Measurements from ENCODE around the gene AKR1C4.
"Not testable (repeated sequence)": the region's sequence is repeated elsewhere in the genome, so short reads cannot be mapped to it uniquely, and the experiment has no call there.

The AKR1C4 gene

DNA sequence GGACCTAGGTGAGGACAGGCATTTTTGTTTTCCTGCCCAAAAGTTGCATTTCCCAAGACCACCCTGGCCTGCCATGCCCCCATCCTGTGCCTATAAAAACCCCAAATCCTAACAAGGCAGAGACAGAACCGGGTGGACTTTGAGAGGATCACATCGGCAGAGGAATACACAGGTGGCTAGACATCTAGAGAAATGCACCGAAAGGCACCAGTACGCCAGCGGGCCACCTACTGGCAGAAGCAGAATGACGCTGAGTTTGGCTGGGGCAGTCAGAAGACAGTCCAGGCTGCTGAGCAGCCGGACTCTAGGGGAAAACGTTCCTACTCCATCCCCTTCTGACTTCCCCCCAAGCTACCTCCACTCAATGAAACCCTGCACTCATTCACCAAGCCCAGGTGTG lies 2.8 kb downstream of the AKR1C4 start:
- in situ Hi-C loops (cut with MboI; ENCODE audit: low sequenced_read_pairs) = no loop called here

DNA sequence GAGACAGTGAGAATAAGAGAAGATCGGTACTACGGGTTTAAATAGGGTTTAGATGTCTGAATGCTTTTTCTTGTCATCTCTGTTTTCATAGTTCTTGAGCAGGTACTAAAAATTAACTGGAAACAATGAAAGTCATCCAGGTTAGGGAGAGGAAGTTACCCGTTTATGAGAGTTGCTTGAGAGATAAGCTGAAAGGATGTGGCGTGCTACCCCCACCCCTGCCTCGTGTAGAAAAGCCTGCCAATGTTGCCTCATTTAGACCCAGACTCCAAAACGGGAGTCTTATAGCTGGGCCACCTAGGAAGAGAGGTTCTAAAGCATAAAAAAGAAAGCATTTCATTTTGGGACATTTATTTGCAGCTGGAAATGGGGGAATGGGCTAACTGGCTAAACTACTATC lies 10.2 kb downstream of the AKR1C4 start:
- in situ Hi-C loops (cut with MboI; ENCODE audit: low sequenced_read_pairs) = no loop called here

DNA sequence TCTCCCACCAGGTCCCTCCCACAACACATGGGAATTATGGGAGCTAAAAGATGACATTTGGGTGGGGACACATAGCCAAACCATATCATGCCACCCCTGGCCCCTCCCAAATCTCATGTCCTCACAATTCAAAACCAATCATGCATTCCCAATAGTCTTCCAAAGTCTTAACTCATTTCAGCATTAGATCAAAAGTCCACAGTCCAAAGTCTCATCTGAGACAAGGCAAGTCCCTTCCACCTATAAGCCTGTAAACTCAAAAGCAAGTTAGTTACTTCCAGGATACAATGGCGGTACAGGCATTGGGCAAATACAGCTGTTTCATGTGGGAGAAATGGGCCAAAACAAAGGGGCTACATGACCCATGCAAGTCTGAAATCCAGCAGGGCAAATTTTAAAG lies 13.1 kb downstream of the AKR1C4 start:
- in situ Hi-C loops (cut with MboI; ENCODE audit: low sequenced_read_pairs) = not testable (repeated sequence)

DNA sequence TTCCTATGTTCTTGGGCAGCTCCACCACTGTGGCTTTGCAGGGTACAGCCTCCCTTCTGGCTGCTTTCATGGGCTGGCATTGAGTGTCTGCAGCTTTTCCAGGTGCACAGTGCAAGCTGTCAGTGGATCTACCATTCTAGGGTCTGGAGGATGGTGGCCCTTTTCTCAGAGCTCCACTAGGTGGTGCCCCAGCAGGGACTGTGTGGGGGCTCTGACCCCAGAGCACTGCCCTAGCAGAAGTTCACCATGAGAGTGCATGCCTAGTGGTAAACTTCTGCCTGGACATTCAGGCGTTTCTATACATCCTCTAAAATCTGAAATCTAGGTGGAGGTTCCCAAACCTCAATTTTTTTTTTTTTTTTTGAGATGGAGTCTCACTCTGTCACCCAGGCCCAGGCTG lies 13.6 kb downstream of the AKR1C4 start:
- in situ Hi-C loops (cut with MboI; ENCODE audit: low sequenced_read_pairs) = not testable (repeated sequence)

DNA sequence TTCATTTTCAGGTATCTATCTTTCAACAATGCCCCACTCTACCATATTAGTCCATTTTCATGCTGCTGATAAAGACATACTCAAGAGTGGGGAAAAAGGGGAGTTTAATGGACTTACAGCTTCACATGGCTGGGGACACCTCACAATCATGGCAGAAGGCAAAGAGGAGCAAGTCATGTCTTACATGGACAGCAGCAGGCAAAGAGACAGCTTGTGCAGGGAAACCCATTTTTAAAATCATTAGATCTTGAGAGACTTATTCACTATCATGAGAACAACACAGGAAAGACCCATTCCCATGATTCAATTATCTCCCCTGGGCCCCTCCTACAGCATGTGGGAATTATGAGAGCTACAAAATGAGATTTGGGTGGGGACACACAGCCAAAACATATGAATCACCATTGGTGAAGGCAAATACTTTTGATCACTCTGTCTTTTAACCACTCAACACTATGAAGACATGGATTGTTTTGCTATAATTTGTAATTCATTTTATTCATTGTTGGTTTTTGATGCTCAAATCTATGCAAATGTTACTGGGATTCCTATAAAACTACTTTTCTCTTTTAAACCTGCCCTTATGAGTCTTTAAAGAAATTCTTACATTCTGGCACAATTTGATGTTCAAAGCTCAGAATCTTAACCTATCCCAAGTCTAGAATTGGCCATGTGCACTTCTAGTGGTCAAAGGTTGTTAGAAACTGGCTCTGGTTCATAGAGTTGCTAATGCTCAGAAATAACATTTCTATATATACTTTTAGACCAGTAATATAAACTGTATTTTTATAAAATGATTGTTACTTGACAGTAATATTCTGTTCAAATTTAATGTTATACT lies 15.3 kb downstream of the AKR1C4 start:
- in situ Hi-C loops (cut with MboI; ENCODE audit: low sequenced_read_pairs) = no loop called here

DNA sequence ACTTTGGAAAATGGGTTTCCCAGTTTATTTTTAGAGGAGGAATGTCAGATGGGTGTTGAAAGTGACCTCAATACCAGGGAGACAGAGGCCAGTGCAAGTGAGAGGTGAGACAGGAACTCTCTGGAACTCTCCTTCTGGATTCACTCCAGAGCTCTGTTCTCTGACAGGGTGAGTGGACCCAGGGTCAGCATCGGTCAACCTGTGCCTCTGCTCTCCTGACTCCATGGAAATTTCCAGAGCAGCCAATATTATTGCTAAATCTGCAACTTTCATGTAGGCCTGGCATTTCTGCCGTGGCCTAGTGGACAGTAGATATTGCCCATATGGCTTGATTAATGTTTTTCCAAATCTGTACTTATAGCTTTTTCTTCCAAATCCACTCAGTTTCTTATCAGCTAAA lies 20.2 kb downstream of the AKR1C4 start:
- in situ Hi-C loops (cut with MboI; ENCODE audit: low sequenced_read_pairs) = no loop called here

DNA sequence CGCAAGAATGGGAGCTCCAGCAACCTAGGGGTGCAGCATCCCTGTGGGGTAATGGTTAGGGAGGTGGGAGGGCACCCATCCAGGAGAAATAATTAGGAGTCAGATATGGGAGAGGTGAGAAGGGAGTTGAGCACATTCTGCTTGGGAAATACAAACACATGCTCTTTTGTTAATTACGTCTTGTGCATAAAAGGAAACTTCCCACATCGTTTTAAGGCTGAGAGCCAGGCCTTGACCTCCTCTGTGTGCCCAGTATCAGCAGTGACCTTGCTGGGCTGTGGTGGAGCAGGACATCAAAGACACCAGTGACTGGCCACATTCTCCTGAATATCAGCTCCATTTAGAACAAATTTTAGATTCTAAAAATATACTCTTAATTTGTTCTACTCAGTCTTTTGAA lies 22.6 kb downstream of the AKR1C4 start:
- in situ Hi-C loops (cut with MboI; ENCODE audit: low sequenced_read_pairs) = no loop called here

DNA sequence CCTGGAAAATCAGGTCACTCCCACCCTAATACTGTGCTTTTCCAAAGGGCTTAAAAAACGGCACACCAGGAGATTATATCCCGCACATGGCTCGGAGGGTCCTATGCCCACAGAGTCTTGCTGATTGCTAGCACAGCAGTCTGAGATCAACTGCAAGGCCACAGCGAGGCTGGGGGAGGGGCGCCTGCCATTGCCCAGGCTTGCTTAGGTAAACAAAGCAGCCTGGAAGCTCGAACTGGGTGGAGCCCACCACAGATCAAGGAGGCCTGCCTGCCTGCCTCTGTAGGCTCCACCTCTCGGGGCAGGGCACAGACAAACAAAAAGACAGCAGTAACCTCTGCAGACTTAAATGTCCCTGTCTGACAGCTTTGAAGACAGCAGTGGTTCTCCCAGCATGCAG lies 26.3 kb downstream of the AKR1C4 start:
- in situ Hi-C loops (cut with MboI; ENCODE audit: low sequenced_read_pairs) = not testable (repeated sequence)

DNA sequence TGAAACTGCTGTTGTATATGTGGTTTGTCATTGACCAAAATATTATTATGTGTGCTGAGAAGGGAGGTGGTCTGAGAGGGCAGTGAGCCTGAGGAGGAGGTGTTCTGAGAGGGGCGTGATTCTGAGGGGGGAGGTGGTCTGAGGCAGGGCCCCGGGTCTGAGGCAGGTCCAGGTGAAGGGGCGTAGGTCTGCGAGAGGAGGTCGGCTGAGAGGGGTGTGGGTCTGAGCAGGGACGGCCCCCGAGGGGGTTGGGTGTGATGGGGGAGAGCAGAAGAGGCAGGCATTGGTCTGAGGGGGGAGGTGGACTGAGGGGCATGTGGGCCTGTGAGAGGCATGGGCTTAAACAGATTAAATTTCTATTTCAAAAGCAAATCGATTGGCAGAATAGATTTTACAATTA lies 32.4 kb downstream of the AKR1C4 start:
- in situ Hi-C loops (cut with MboI; ENCODE audit: low sequenced_read_pairs) = no loop called here

DNA sequence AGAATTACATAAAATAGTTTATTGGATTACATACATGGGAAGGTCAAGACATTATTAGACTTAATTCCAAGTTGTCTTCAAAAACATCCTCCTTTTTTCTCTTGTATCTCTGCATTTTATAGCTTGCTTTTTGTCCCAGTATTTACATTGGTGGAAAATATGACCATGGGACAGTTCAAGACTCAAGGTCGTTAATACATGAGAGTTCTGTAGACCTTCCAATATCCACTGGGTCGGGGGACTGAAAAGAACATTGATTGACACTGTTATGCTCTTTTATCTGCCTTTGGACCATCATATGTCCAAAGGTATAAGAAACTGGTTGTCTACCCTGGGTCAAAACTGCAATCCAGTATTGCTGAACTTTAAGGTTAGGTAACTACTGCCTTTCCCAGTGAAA lies 36.7 kb downstream of the AKR1C4 start:
- in situ Hi-C loops (cut with MboI; ENCODE audit: low sequenced_read_pairs) = no loop called here

DNA sequence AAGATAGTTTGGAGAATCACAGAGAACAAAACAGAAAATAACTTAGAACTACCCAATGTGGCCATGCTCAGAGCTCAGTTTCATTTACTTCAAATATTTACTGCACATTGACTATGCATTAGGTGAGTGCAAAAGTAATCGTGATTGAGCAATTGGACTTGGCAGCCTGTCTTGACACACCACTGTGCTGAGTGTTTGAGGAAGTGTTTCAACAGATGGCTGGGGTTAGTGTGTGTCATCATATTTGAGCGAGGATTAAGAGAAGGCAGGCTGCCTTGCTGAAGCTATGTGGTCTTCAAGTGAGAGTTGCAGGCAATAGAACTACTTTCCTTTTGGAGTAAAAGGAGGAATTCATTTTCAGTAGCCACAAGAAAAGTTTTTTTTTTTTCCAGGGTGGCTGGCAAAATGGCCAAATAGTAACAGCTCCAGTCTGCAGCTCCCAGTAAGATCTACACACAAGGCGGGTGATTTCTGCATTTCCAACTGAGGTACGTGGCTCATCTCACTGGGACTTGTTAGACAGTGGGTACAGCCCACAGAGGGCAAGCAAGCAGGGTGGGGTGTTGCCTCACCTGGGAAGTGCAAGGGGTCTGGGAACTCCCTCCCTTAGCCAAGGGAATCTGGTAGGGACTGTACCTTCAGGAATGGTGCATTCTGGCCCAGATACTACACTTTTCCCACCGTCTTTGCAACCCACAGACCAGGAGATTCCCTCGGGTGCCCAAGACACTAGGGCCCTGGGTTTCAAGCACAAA lies 37.6 kb downstream of the AKR1C4 start:
- in situ Hi-C loops (cut with MboI; ENCODE audit: low sequenced_read_pairs) = no loop called here

DNA sequence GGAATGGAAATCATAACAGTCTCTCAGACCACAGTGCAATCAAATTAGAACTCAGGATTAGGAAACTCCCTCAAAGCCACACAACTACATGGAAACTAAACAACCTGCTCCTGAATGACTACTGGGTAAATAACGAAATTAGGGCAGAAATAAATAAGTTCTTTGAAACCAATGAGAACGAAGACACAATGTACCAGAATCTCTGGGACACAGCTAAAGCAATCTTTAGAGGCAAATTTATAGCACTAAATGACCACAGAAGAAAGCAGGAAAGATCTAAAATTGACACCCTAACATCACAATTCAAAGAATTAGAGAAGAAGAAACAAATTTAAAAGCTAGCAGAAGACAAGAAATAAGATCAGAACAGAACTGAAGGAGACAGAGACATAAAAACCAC lies 40.9 kb downstream of the AKR1C4 start:
- in situ Hi-C loops (cut with MboI; ENCODE audit: low sequenced_read_pairs) = not testable (repeated sequence)

DNA sequence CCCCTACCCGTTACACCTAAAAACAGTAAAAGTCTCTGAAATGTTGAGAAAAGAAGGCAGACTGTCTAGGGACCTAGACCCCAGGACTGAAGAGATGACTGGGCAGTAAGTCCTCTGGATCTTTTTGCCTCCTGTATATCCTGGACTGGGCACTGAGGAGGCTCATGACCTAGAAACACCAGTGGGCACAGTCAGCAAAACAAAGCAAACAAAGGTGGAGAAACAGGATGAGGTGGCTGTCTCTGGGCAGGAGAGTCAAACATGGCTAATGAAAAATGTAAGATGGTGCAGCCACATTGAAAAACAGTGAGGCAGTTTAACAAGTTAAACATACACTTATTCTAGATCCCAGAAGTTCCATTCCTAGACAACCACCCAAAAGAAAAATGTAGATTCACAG lies 45.9 kb downstream of the AKR1C4 start:
- in situ Hi-C loops (cut with MboI; ENCODE audit: low sequenced_read_pairs) = no loop called here

DNA sequence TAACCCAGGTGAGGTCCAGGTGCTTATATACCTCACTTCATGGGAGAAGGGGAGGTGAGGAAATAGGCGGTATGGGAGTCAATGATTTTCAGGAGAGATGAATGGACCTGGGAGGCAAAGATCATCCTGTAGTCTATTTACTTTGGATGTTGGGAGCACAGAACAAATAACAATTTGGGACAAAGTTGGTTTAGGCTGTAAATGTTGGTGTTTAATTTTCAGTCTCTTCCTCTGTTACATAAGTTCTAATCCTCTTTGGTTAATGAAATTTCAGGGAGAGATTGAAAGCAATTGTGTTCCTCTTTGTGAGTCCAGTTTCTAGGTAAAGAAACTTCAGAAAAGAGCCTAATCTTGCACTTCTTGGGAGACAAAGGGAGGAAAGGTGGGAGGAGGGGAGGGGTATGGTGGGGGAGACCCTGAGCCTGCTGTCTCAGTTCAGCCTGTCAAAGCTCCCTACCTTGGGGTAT lies 46.9 kb downstream of the AKR1C4 start:
- in situ Hi-C loops (cut with MboI; ENCODE audit: low sequenced_read_pairs) = no loop called here

DNA sequence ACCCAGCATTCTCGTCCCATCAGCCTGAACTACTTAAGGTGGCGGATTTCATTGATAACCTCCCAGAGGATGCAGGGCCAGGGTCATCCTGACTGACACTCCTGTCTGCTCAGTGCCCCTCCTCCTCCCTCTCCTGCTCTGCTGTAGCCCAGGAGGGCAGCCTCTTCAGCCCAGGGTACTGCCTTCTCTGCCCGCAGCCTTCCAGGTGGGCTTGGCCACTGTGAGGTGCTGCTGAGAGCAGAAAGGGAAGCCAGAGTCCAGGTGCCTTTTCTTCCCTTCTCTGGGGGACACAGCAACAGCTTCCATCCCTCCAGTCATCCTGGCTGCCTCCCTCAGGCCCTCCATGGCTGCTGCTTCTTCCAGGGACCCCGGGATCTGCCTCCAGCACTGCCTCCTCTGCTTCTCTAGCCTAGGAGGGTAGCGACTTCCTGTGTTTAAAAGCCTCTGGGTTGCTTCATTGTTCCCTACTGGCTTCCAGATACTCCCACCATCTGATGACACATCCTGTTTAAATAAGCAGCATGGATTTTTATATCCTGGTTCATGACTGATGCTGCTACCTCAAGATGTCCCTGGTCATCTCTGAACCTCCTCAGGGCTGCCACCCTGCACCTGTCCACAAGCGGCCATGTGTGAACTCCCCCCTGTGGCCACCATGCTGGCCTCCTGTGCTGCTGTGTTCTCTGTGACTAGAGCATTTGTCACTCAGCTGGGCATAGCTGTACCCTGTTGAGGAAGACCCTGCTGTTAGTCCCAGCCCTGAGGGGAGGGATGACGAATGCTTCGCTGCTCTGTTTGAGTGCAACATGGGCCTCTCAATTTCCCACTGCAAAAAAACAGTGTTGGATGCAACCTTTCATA lies 55.8 kb downstream of the AKR1C4 start:
- in situ Hi-C loops (cut with MboI; ENCODE audit: low sequenced_read_pairs) = no loop called here

DNA sequence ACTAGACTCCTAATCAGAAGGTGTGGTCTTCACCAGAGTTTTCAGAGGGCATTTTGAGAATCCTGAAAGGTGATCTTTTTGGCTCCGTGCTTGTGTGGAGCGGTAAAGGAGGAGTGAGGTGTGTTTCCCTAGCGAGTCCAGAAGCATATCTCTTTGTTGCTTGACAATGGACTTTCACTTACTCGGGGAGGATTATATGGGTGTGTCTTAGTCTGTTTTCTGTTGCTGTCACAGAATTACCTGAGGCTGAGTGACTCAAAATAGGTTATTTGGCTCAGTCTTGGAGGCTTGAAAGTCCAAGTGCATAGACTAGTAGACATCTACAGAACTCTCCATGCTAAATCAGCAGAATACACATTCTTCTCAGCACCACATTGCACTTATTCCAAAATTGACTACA lies 57.9 kb downstream of the AKR1C4 start:
- in situ Hi-C loops (cut with MboI; ENCODE audit: low sequenced_read_pairs) = no loop called here

DNA sequence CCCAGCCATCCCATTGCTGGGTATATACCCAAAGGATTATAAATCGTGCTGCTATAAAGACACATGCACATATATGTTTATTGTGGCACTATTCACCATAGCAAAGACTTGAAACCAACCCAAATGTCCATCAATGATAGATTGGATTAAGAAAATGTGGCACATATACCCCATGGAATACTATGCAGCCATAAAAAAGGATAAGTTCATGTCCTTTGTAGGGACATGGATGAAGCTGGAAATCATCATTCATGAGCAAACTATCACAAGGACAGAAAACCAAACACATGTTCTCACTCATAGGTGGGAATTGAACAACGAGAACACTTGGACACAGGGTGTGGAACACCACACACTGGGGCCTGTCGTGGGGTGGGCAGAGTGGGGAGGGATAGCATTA lies 61.1 kb downstream of the AKR1C4 start:
- in situ Hi-C loops (cut with MboI; ENCODE audit: low sequenced_read_pairs) = not testable (repeated sequence)

DNA sequence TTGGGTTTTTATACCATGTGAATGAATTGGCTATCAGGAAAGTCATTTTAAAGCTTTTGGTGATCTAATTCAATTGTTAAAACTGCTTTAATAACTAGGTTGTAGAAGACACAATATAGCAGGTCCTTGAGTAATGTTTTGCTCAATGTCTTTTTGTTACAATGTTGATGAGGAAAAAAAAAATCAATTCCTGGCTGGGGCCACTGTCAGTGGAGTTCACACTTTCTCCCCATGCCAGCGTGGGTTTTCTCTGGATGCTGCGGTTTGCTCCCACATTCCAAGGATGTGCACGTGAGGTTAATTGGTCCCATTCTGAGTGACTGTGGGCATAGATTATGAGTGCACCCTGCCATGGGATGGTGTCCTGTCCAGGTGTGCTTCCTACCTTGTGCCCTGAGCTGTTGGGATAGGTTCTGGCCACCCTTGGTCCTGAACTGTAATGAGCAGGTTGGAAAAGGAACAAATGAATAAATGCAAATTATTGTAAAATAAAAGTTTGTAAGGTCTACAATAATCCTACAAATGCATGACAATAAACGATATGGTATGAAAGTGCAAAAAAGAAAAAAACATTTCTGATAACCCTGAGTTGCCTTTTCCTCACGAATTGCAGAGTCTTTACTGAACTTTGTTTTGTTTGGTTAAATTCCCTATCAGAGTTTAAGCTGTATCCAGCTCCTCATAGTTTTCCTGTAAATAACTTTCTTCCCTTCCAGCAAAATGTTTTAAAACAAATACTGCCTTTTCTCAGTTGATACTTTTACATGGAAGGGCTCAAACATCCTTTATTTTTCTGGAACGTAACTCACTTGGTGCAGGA lies 62.7 kb downstream of the AKR1C4 start:
- in situ Hi-C loops (cut with MboI; ENCODE audit: low sequenced_read_pairs) = no loop called here

DNA sequence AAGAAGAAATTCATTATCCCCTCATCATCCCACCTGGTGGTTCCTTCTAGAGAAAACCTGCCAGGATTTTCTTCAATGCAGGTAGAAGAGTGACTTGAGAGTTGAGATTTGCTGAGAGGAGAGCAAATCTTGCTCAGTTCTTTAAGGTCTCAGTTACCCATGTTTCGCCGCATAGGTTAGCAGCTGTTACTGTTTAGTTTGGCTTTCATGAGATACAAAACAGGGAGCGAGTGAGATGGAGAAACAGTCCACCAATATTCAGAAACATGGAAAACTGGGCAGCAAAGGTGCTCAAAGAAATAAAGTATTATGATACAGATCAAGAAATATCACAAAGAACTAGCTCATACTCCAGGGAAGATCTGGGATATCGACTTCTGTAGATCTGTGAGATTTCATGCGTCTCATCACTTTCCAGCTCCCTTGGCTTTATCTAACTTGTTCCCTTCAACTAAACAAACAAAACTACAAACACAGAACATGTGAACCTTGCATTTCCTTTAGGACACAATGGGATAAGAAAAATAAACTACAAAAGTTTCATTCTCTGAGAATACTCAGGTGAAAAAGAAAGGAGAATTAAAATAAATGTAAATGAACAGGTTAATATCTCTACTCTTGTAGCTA lies 63.4 kb downstream of the AKR1C4 start:
- in situ Hi-C loops (cut with MboI; ENCODE audit: low sequenced_read_pairs) = no loop called here

DNA sequence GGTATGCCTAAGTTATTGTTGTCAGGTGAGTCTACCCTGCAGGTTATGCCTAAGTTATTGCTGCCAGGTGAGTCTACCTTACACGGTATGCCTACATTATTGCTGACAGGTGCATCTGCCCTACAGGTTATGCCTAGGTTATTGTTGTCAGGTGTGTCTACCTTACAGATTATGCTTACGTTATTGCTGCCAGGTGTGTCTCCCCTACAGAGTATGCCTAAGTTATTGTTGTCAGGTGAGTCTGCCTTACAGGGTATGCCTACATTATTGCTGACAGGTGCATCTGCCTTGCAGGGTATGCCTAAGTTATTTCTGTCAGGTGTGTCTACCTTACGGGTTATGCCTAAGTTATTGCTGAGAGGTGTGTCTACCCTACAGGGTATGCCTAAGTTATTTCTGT lies 64.2 kb downstream of the AKR1C4 start:
- in situ Hi-C loops (cut with MboI; ENCODE audit: low sequenced_read_pairs) = no loop called here

Data from HL-60/S4 treated with phorbol 12-myristate 13-acetate at 8.2 ng/mL for 4 days and 3 days (cell line).